Body of pancreas (tissue), 4 donors: ENCODE results near the gene IL4R.

Experiments
- POLR2A ChIP-seq, 3 donors: fragments of 450-650 bp; IDR thresholded peaks; one replicate each; pipeline ENCODE4 v1.6.1; 2016; ENCODE audit warnings: antibody characterized with exemption in 3 of 3, mild to moderate bottlenecking in 2 of 3
- TF ChIP-seq, protein P1 (sequence below), 7 experiments: fragments of 450-650 bp in 4 of 7; fragments of 200-600 bp in 3 of 7; sonication (generic) in 3 of 7; IDR thresholded peaks; one replicate each; pipeline ENCODE4 v1.5.1; 2016 to 2019; ENCODE audit warnings: antibody characterized with exemption in 7 of 7

DNA sequence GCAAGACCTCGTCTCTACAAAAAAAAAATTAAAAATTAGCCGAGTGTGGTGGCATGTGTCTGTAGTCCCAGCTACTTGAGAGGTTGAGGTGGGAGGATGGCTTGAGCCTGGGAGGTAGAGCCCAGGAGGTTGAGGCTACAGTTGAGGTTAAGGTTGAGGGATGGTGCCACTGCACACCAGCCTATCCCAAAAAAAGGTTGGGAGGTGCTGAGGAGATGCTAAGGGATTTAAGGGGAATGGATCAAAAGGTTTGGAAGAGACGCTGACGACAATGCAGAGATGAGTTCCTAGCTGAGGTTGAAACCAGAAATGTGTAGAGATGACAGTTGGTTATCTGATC is 40.5 kb upstream of the IL4R start:
- TF ChIP-seq, protein P1, sequence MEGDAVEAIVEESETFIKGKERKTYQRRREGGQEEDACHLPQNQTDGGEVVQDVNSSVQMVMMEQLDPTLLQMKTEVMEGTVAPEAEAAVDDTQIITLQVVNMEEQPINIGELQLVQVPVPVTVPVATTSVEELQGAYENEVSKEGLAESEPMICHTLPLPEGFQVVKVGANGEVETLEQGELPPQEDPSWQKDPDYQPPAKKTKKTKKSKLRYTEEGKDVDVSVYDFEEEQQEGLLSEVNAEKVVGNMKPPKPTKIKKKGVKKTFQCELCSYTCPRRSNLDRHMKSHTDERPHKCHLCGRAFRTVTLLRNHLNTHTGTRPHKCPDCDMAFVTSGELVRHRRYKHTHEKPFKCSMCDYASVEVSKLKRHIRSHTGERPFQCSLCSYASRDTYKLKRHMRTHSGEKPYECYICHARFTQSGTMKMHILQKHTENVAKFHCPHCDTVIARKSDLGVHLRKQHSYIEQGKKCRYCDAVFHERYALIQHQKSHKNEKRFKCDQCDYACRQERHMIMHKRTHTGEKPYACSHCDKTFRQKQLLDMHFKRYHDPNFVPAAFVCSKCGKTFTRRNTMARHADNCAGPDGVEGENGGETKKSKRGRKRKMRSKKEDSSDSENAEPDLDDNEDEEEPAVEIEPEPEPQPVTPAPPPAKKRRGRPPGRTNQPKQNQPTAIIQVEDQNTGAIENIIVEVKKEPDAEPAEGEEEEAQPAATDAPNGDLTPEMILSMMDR (IDR thresholded peaks at IDR 0.05), result no peak
- TF ChIP-seq POLR2A (IDR thresholded peaks at IDR 0.05), result no peak
